Type B pancreatic cell (in vitro differentiated cells): ENCODE results near the gene TTLL5. TPM values are rescaled to one million over a fixed set of nuclear protein-coding genes. Genes with fewer than 3 reads are reported as not detected.

ENCODE experiments used
- DNase-seq: peaks from one replicate; pipeline ENCODE4 v3.0.0; 2021; ENCODE audit warnings: mixed read lengths; ENCODE audit not compliant: unreplicated experiment; ENCODE audit errors: extremely low spot score
- H3K27ac Mint-ChIP-seq: 2 replicates; pipeline ENCODE4 v1.8.0; 2021; ENCODE audit warnings: mild to moderate bottlenecking, mixed read lengths
- H3K27me3 Mint-ChIP-seq: 2 replicates; pipeline ENCODE4 v1.8.0; 2021; ENCODE audit warnings: mixed read lengths
- H3K36me3 Mint-ChIP-seq: 2 replicates; pipeline ENCODE4 v1.8.0; 2021; ENCODE audit warnings: mixed read lengths
- H3K4me1 Mint-ChIP-seq: one replicate; pipeline ENCODE4 v1.8.0; 2021; ENCODE audit warnings: mixed read lengths; ENCODE audit not compliant: unreplicated experiment
- H3K4me3 Mint-ChIP-seq: 2 replicates; pipeline ENCODE4 v1.8.0; 2021; ENCODE audit warnings: mild to moderate bottlenecking, mixed read lengths
- H3K9me3 Mint-ChIP-seq: 2 replicates; pipeline ENCODE4 v1.8.0; 2021; ENCODE audit warnings: mixed read lengths
- total RNA-seq: library from RNA; stranded (reverse); gene quantifications from 2 replicates; pipeline ENCODE4 v1.2.1, GENCODE V29; 2021; ENCODE audit warnings: low replicate concordance
- TF ChIP-seq, protein P1 (sequence below): fragments of 200-600 bp; sonication (generic); conservative IDR thresholded peaks from 2 replicates; pipeline ENCODE4 v1.5.0; 2021; ENCODE audit warnings: antibody characterized with exemption, mild to moderate bottlenecking

The TTLL5 gene
- total RNA-seq, 1 donor from 2014 or later: 44.7 TPM

DNA sequence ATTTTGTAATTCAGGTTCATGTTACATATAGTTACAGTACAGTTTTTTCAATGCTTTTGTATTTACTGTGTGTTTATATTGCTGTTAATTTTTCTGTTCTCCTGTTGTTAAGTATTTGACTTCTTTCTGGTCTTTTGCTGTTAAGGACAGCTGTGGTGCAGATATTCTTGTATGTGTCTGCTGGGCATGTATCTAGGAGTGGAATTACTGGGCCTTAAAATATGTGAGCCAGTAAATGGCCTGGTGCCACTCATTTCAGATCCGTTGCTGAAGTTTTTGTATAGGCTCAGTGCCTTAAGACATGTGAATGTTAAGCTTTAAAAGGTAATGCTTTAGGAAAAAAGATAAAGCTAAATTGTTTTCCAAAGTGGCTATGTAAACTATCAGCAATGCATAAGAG, 87.3 kb downstream of the TTLL5 start:
- Mint-ChIP-seq H3K27me3 (no peaks in the 10 kb centered on the region), H3K9me3 (peaks cover 6% of the 10 kb centered on the region), H3K36me3 (peaks cover 57% of the 10 kb centered on the region), H3K27ac (no peak overlapping the region), H3K4me1 (no peaks in the 10 kb centered on the region), H3K4me3 (no peak overlapping the region)
- TF ChIP-seq, protein P1, sequence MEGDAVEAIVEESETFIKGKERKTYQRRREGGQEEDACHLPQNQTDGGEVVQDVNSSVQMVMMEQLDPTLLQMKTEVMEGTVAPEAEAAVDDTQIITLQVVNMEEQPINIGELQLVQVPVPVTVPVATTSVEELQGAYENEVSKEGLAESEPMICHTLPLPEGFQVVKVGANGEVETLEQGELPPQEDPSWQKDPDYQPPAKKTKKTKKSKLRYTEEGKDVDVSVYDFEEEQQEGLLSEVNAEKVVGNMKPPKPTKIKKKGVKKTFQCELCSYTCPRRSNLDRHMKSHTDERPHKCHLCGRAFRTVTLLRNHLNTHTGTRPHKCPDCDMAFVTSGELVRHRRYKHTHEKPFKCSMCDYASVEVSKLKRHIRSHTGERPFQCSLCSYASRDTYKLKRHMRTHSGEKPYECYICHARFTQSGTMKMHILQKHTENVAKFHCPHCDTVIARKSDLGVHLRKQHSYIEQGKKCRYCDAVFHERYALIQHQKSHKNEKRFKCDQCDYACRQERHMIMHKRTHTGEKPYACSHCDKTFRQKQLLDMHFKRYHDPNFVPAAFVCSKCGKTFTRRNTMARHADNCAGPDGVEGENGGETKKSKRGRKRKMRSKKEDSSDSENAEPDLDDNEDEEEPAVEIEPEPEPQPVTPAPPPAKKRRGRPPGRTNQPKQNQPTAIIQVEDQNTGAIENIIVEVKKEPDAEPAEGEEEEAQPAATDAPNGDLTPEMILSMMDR: no peak
- DNase-seq: no peak

DNA sequence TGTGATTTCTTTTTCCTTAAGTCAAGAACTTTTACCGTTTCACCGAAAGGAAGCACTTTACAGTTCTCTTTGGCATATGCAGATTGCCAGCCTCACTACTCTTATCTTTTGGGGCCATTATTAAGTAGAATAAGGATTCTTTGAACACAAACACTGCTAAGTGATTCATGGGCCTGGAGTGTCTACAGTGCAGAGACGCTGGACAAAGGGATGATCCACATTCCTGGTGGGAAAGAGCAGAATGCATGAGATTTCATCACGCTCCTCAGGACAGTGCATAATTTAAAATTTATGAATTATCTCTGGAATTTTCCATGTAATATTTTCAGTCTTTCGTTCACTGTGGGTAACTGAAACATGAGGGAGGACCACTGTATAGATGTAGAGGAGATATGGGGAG, 90.2 kb downstream of the TTLL5 start:
- no peak overlapping the region for H3K27ac Mint-ChIP-seq
- no peak for DNase-seq

DNA sequence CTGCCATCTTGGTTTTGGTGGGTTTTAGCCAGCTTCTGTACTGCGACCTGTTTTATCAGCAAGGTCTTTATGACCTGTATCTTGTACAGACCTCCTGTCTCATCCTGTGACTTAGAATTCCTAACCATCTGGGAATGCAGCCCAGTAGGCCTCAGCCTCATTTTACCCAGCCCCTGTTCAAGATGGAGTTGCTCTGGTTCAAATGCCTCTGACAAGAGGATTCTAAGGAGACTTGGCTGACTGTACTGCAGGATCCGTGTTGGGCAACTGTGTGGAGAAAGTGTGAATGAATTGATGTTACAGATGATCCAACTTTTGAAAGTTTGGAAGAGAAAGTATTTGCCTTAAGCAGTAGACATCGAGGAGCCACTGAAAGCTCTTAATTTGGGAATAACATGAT, 91.0 kb downstream of the TTLL5 start:
- peaks cover 43% of the 10 kb centered on the region for H3K36me3 Mint-ChIP-seq
- no peaks in the 10 kb centered on the region for H3K27me3 Mint-ChIP-seq
- no peak overlapping the region for H3K4me3 Mint-ChIP-seq
- TF ChIP-seq, protein P1: no peak
- no peak overlapping the region for H3K27ac Mint-ChIP-seq
- H3K9me3 Mint-ChIP-seq: peaks cover 6% of the 10 kb centered on the region
- H3K4me1 Mint-ChIP-seq: no peaks in the 10 kb centered on the region
- DNase-seq: no peak

More for the DNA sequence above, 90.2 kb downstream of the TTLL5 start:
- H3K9me3 Mint-ChIP-seq: peaks cover 6% of the 10 kb centered on the region
- TF ChIP-seq, protein P1: no peak
- no peaks in the 10 kb centered on the region for H3K27me3 Mint-ChIP-seq
- H3K4me3 Mint-ChIP-seq: no peak overlapping the region
- H3K36me3 Mint-ChIP-seq: peaks cover 46% of the 10 kb centered on the region
- no peaks in the 10 kb centered on the region for H3K4me1 Mint-ChIP-seq

DNA sequence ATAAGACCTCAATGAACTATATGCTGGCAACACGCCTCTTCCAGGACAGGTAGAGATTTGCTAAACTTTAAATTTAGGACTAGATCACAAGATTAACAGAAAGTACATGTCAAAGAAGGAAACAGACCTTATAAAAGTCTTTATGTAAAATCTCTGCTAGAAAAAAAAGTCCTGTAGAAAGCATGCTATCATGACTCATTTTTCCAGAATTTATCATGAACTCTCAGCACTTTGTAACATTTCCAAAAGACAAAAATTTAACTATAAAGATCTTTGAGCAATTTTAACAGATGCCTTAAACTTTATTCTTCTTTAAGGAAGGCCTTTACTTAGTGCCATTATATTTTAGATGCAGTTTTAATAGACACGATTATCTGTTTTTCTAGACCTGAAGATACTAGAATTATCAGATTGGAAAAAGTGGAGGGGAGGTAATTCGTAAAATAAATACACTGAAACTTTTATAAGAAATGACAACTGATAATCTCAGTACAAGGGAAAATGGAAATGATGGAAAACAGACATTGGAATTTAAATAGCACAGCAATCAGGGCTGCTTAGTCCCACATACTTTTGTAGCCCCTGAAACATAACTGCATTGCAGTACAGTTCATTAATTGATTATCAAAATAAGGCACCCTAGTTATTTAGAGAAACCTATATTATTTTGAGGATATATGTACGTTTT, 92.0 kb downstream of the TTLL5 start:
- H3K4me3 Mint-ChIP-seq: no peak overlapping the region
- H3K27me3 Mint-ChIP-seq: no peaks in the 10 kb centered on the region
- H3K9me3 Mint-ChIP-seq: no peaks in the 10 kb centered on the region
- no peaks in the 10 kb centered on the region for H3K4me1 Mint-ChIP-seq
- no peak for DNase-seq
- TF ChIP-seq, protein P1: no peak
- H3K36me3 Mint-ChIP-seq: peaks cover 33% of the 10 kb centered on the region
- H3K27ac Mint-ChIP-seq: no peak overlapping the region

DNA sequence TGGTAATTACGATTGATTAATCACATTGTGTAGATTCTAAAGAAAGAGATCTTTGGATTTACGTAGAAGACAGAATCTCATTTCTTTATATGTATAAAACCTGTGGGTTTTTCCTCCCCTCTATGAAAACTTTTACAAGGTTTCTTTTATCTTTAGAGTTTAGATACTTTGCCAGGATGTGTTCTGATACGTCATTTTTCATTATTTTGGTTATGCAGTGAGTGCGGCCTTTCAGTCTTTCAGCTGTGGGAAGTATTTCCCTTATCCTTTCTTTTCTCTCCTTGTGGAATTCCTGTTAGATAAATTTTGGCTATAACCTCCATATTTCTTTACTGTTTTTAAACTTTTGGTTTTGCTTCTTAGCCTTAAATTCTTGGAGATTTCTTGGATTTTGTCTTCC, 92.7 kb downstream of the TTLL5 start:
- Mint-ChIP-seq H3K4me1 (no peaks in the 10 kb centered on the region), H3K27me3 (no peaks in the 10 kb centered on the region), H3K36me3 (peaks cover 28% of the 10 kb centered on the region), H3K27ac (no peak overlapping the region), H3K9me3 (no peaks in the 10 kb centered on the region), H3K4me3 (no peak overlapping the region)
- DNase-seq: no peak
- TF ChIP-seq, protein P1: no peak
